NCI-H2227 (cell line): ENCODE results near the gene NNAT.

Experiments
- DNase-seq: peaks from one replicate; lab custom pipeline; 2025; ENCODE audit not compliant: unreplicated experiment; lab: John Stamatoyannopoulos, UW

NNAT gene

DNA sequence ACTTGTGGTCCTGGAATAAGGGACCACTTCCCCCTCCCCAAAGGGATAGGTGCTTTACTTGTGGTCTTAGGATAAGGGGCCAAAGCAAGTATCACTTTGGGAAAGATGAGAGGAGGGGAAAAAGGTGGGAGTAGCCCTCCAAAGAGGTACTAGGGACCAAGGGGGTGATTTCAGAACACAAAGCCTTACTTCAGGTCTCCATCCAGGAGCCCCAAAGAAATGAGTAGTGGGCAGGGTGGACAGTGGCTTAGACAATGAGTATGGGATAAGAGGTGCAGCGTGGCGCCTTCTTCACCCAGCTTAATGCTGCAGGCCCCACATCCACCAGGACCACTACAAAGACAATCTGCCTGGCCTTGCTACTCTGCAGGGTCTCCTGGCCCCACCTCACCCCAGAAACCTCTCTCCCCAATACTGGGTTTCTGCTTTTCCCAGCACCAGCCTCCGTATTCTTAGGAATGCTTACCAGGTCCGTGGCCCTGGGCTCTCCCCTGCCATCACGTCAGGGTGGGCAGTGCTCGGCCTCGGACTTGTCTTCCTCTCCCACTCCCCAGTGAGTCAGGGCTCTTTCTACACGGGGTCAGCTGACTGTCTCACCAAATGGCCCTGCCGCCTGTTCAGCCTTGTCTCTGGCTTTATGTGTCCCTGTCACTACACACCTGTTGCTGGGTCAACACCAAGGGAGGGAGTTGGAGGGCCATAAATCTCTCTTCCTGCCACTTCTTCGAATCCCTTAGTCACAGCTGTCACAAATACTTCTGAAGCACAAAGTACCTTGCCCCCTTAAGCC lies 3.1 kb downstream of the NNAT start:
- DNase-seq: no peak

DNA sequence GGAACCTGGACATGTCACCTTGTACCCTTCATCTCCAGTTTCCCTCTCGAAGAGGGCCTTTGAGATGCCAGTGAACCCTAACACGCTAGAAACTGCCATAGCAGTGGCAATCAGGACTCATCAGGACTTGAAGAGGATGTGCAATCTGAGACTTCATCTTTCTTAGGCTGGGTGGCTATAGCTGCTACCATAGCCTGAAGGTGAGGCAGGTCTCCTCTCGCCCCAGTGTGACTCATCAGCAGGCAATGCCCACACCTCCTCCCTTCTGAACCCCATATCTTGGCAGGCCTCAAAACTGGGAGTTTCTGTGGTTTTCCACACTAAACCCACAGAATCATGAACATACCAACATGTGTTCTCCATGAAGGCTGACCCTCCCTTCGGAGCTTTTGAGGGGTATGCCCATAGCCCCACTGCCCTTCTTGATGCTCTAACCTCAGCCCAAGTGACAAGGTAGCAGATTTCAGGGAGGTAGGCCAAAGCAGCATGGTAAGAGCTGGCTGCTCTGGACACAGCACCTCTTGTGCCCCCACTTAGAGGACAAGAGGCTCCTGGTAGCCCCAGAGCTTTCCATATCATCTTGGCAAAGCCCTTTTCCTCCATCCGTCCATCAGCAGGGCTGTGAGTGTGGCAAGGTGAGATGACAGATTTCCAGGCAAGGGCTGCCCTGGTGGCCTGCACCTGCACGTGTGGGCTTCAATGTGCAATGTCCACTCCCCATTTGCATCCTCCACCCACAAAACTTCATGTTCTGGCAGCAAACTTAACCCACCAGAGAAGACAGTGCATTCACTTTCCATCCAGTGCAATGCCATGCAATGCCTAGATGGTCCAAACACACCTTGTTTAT lies 4.0 kb downstream of the NNAT start:
- no peak for DNase-seq

DNA sequence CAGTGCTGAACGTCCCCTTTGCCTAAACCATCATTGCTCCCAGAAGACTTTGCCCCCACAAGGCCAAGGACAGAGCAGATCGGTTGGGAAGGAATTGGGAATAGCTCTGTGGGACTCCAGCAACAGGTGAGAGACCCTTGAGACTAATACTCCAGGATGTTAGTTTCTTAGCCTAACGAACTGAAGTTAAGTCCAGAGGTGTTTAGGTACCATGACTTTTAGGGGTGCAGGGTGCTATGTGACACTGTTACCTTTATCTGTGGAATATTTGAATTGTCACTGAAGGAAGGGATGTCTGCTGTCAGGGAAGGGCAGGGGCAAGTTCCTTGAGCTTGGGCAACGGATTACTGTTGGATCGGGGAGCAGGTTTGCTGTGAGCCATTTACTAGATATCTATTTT lies 4.8 kb downstream of the NNAT start:
- DNase-seq: no peak

DNA sequence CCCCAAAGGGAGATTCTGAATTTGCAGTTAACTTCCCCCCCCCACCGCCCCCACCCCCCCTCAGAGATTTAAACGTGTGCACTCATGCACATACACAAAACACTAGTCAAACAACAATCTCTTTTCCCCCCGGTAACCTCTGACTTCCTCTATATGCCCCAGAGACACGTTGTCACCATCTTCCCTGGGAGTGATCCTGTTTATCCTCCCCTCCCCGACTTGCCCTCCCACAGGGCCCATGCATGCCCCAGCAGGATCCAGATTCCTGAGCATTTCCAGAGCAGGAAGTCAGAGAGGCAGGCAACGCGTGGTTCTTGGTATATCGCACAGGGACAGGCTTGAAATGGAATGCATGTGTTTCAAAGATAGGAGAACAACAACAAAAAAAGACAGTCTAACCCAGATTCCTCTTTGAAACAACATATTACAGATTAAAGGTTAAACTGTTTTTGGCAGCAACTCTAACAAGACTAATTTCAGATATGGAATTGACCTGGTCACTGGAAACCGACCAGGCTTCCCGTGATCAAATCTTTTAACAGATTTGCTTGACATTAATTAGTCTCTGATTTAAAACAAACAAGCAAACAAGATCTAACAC lies 5.3 kb downstream of the NNAT start:
- DNase-seq: peak; percentile 27

DNA sequence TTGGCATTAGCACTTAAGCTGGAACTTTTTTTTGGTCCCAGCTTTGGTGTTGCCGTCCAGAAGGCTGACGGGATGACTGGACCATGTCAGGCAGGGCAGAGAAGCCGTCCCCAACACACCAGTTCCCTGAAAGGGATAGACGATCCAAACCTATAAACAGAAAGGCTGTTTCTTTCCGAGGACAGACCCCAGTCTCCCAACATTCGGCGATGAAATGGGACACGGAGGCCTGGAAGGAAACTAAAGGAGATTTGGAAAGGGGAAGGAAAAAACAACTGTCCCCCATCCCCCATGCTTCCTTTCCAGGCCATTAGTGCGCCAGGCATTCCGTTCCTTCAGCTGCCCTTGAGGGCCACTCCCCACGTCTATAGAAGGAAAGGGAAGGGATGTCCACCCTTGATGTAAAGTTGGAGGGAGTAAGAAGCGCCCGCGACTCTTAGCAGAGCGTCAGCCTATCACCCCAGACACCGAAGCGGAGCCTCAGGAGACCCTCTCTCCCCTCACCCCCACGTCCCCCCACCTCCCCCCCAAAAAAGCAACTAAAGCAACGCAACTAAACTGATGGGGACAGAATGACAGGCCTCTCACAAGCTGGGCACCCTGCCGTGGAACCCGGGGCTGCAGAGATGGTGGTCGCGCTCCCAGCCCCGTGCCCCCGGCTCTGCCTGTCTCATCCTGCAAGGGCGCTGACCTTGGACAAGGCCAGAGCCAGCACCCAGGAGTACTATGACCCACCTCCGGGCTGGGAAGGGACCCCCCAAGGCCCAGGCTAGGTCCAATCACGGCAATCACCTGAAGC lies 6.0 kb downstream of the NNAT start:
- peak; percentile 29 for DNase-seq

DNA sequence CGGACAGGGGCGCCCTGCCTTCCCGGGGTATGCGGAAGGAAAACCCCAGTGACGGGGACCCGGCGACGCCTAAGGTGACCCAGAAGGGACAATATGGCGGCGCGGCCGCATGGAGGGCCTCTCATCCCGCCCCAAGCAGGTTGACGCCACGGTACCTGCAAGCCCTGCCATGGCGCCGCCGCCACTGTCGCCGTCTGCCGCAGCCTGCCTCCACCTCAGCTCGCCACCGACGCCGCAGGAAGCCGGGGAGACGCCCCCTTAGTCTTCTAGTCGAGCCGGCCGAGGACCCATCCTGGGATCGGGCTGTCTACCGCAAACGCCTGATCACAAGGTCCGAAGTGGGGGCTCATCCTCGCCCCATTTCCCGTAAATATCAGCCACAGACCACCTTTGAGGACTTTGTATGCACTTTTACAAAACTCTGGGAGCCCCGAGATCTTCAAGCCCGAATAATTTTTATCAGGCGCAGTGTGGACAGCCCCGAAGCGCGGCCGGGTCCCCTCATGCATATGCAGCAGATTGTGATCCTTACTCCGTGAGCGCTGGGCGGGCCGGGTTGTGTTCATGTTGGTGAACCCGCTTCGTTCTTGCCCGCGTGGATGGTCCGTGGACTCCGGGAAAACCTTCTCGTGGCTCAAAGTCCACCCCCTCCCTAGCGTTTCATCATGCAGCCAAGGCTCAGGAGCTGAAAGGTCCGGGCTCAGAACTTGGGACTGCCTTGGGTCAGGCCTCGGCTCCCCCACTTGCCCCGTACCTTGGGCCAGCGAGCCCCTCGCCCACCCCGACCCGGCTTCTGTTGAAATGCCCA lies 6.8 kb downstream of the NNAT start, which contains the start of gene BLCAP:
Gene BLCAP, minus strand, starts transcription at position 239 of the 808 bp plus-strand sequence. CDS start 8,702 bp downstream, outside the sequence.
- DNase-seq: peak; percentile 96

DNA sequence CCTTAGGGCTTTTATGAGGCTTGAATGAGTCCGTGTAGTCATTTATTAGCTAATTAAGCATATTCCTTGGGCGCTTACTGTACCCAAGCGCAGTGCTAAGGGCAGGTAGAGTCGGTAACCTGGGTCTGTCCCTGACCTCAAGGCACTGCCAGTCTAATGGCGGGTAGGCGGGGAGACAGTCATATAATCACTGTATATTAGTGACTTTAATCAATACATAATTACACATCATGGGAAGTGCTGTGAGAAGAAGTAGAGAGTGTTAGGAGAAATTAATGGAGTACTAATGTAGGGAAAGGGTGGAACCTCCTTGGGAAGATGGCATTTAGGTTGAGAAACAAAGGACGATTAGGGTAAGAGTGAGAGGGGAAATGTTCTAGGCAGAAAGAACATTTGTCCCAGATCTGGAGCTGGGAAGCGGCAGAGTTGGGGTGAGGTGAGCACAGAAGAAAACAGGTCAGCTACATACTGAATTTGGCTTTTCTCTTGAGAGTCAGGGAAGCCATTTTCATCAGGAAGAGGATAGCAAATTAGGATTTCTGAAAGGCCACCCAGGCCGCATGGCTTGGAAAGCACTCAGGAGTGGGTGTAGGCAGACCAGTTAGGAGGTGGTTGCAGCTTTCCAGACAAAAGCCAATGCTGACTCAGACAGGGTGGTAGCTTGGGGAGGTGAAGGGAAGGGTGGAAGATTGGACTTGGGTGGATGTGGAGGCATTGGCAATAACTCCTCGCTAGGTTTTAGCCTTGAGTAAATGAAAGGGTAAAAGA lies 7.6 kb downstream of the NNAT start:
- no peak for DNase-seq

DNA sequence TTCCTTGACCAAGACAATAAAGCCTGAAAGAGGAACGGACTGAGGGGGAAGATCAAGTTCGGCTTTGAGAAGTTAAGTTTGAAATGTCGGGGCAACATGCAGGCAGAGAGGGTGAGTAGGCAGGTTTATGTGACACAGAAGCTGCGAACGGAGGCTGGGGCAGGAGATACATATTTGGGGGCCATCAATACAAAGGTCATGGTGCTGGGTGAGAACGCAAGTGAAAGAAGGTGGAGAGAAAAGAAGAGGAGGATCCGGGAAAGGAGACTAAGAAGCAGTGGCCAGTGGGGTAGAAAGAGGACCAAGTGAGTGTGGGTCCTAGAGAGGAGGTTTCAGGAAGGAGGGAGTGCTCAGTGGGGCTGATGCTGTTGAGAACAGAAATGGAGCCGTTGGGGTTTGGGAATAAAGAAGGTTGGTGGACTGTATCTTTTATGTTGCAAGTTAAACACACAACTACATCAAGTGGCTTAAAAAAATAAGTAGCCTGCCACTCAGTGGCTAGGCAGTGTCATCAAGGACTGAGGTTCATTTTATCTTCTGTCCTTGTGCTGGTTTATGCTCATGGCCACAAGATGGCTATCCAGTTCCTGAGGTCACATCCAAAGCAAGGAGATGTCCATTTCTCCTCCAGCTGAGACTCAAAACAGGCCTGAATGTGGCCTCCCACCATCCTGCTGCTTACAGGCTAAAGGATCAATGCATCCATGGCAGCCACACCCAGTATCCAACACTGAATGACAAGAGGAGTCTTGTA lies 8.3 kb downstream of the NNAT start:
- no peak for DNase-seq

DNA sequence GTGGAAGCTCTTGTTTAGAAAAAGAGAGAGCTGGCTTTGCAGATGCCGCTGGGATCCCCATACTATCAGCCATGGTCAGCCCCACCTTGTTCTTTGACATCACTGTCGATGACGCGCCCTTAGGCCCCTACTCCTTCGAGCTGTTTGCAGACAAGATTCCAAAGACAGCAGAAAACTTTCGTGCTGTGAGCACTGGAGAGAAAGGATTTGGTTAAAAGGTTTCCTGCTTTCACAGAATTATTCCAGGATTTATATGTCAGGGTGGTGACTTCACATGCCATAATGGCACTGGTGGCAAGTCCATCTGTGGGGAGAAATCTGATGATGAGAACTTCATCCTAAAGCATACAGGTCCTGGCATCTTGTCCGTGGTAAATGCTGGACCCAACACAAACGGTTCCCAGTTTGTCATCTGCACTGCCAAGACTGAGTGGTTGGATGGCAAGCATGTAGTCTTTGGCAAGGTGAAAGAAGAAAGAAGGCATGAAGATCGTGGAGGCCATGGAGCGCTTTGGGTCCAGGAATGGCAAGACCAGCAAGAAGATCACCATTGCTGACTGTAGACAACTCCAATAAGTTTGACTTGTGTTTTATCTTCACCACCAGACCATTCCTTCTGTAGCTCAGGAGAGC lies 9.0 kb downstream of the NNAT start:
- DNase-seq: no peak

DNA sequence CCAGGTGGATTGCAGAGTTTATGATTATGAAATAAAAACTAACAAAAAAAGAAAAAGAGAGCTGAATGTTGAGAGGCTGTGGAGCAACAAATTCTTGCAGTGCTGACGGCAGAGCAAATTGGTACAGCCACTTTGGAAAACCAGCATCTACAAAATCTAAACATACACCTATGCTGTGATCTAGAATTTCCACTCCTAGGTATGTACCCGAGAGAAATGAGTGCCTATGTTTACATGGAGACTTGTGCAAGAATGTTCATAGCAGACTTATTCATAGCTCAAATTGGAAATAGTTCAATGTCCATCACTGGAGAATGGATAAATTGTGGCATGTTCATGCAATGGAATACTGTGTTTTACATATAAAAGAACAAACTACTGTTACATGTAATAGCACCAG lies 9.6 kb downstream of the NNAT start:
- DNase-seq: no peak

DNA sequence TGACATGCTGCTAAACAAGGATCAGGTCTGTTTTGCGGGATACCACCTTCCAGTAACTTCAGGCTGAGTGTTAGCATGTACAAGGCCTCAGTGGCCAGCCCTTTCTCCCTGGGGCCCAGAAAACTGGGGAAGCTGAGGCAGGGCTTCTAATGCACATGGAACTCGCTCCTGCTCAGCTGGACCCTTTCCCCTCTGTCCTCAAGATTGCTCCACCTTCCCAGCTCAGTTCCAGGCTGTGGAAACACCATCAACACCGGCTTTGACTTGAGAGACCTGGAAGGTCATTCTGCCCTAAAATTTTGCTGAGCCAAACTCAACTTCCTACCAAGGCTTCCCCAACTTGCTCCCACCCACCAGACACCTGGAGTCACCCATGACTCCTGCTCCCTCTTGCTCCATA lies 10.8 kb downstream of the NNAT start:
- no peak for DNase-seq

DNA sequence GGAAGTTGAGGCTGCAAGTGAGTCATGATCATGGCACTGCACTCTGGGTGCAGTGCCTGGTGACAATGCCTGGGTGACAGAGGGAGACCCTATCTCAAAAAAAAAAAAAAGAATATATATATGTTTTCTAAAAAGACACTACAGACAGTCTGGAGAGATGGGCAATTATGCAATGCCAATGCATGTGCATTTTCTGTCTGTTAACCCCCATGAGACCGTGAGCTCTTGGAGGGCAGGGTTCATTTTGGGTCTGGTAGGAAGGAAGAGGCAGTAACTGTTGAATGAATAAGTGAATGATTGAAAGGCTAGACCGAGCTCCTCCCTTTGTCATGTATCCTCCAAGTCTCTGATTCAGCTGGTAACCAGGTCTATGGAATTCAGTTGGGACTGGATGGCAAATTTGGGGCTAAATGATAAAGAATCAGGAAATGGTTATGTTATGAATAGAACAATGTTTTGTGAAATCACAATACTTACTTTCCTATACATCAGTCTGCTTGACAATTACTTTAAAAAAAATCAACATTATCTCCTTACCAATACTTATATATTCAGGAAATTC lies 12.2 kb downstream of the NNAT start:
- DNase-seq: no peak

DNA sequence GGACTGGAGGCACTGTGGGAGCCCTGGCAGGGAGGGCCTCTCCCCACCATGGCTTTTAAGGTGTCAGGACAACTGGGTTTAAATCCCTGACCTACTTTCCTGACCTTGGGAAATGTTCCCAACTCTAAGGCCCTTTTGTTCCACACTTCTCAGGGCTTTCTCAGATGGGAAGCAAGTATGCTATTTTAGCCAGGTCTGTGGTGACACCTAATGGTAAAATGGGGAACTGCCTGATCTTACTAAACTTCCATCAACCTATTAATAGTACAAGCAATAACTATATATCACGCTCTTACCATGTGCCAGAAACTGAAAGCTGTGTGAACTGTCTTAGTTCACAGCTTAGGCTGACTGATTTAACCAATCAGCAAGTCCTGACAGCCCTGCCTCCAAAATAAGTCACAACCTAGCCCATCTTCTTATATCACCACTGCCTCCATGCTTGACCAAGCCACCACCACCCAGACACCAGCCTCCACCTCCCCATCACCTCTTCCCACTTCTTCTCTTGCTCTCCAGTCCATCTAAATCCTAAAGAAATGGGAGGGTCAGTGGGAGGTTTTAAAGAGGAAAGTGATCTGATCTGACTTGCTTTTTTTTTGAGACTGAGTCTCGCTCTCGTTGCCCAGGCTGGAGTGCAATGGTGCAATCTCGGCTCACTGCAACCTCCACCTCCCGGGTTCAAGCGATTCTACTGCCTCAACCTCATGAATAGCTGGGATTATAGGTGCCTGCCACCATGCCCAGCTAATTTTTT lies 13.5 kb downstream of the NNAT start:
- DNase-seq: peak; percentile 90

DNA sequence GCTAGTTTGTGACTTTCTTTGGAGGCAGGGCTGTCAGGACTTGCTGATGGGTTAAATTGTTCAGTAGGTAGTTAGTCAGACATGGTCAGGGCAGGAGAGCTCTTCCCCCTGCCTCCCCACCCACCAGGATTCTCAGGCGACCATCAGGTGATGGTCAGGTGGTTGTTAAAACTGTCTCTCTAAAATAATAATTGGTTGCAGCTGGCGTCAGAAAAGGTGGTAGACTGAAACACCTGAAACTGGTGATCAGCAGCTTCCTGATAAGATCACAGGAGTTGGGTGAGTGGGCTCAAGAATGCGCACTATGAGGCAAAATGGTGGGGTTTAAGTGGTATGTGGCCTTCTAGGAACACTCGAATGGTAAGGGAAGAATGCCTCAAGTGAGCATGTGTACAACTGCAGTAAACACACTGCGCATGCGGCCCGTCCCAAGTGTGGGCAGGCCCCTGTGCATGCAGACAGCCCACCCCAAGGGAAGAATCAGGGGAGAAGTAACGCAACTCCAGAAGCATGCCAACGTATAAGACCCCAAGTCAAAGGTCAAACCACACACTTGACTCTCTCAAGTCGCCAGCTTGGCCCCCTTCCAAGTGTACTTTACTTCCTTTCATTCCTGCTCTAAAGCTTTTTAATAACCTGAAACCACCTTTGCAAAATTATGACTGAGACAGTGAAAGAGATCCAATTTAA lies 14.5 kb downstream of the NNAT start:
- peak; percentile 47 for DNase-seq

DNA sequence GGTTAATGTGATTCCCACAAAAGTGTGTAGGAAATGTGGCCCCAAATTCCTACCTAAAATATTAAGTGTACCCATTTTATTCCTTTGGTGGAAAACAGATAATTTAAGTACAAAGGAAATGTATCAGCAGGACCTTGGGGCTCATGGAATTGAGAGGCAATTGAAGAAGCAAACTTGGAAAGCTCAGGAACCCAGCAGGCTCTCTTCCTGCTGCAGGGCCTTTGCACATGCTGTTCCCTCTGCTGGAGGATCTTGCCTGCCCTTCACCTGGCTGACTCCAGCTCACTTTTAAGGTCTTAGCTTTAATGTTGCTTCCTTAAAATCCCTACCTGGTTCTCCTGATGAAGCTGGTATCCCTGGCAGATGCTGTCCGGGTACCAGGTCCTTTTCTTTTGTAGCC lies 16.5 kb downstream of the NNAT start:
- no peak for DNase-seq

DNA sequence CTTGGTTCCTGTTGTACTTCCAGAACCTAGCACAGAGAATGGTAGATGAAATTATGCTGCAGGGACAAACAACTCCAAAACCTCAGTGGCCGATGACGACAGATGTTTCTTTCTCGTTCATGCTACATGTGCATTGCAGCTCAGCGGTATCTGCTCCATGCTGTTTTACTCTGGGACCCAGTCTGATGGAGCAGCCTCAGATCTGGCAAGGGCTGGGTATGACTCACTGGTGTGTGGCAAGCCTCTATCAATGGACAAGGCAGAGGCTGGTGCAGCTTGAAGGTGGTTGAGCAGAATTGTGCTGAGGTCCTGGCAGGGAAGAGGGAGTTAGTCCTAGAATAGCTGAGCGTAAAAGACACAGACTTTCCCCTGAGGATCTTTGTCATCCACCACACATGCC lies 17.0 kb downstream of the NNAT start:
- no peak for DNase-seq

DNA sequence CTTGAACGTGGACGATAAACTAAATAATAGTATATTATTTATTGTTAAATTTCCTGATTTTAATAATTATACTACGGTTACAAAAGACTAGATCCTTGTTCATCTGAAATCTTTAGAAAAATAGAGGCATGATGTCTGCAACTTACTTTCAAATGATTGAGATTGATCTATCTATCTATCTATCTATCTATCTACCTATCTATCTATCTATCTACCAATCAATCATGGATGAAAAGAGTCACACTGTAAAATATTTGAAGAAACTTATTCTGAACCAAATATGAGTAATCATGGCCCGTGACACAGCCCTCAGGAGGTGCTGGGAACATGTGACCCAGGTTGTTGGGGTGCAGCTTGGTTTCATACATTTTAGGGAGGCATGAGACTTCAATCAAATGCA lies 18.4 kb downstream of the NNAT start:
- DNase-seq: no peak
